PC-3 (cell line): ENCODE data around the gene POU2F1. TPM values are rescaled to one million over a fixed set of nuclear protein-coding genes. Genes with fewer than 3 reads are reported as not detected.
A peak's percentile ranks its signal among the peaks of the same experiment; 100 is the strongest.
"Not testable (repeated sequence)": the region's sequence is repeated elsewhere in the genome, so short reads cannot be mapped to it uniquely, and the experiment has no call there.

Source experiments
- ATAC-seq: fragments of 200-7000 bp; cut with Tn5 transposase; 2 replicates; pipeline ENCODE4 v1.9.1; 2020; ENCODE audit warnings: mild to moderate bottlenecking, moderate library complexity
- BruUV-seq: library from RNA; stranded (reverse); fragments of 400-500 nt; replicated peaks from 2 replicates; lab custom pipeline; 2021; lab: Mats Ljungman, UMichigan
- CTCF ChIA-PET: fragments of 300-600 bp; sonication (Branson Sonifier 250); formaldehyde crosslinking; loops from one replicate; lab custom pipeline; 2022; ENCODE audit warnings: antibody characterized with exemption; lab: Charles Lee
- POLR2A ChIA-PET: fragments of 300-600 bp; sonication (Branson Sonifier 250); formaldehyde crosslinking; loops from one replicate; lab custom pipeline; 2022; ENCODE audit warnings: antibody characterized with exemption; ENCODE audit not compliant: unreplicated experiment; lab: Charles Lee
- DNase-seq: peaks from one replicate; pipeline ENCODE4 v3.0.0-alpha.2; 2015
- H2AFZ ChIP-seq: fragments of 300-600 bp; sonication (generic); 2 replicates; pipeline ENCODE4 v1.6.0; 2016; ENCODE audit warnings: antibody characterized with exemption, low read length
- H3F3A ChIP-seq: fragments of 300-600 bp; sonication (generic); one replicate; pipeline ENCODE4 v1.6.0; 2017; ENCODE audit warnings: antibody characterized with exemption, low read length, control low read depth, mild to moderate bottlenecking; ENCODE audit not compliant: unreplicated experiment
- H3K27ac ChIP-seq: fragments of 300-600 bp; sonication (generic); 2 replicates; pipeline ENCODE4 v1.5.1; 2016; ENCODE audit warnings: mild to moderate bottlenecking, low read length
- H3K27me3 ChIP-seq: fragments of 300-600 bp; sonication (generic); 2 replicates; pipeline ENCODE4 v1.6.1; 2016; ENCODE audit warnings: low read length, mixed read lengths
- H3K36me3 ChIP-seq: fragments of 300-600 bp; sonication (generic); 2 replicates; pipeline ENCODE4 v1.6.1; 2016; ENCODE audit warnings: low read depth, mixed run types, low read length, mixed read lengths
- H3K4me1 ChIP-seq: fragments of 300-600 bp; sonication (generic); 2 replicates; pipeline ENCODE4 v1.5.1; 2016; ENCODE audit warnings: low read length; ENCODE audit not compliant: insufficient read depth
- H3K4me2 ChIP-seq: fragments of 300-600 bp; sonication (generic); 2 replicates; pipeline ENCODE4 v1.6.0; 2016; ENCODE audit warnings: low read length
- H3K4me3 ChIP-seq: fragments of 300-600 bp; sonication (generic); 2 replicates; pipeline ENCODE4 v1.5.1; 2016; ENCODE audit warnings: mild to moderate bottlenecking, low read length, mixed read lengths
- H3K79me2 ChIP-seq: fragments of 300-600 bp; sonication (generic); 2 replicates; pipeline ENCODE4 v1.6.1; 2017; ENCODE audit warnings: low read length, mixed read lengths
- H3K9ac ChIP-seq: fragments of 300-600 bp; sonication (generic); 2 replicates; pipeline ENCODE4 v1.6.0; 2016; ENCODE audit warnings: mild to moderate bottlenecking, low read length
- H3K9me2 ChIP-seq: fragments of 300-600 bp; sonication (generic); replicated peaks from 2 replicates; pipeline ENCODE4 v1.6.1; 2016; ENCODE audit warnings: mixed run types, low read length, mixed read lengths
- H3K9me3 ChIP-seq: fragments of 300-600 bp; sonication (generic); 2 replicates; pipeline ENCODE4 v1.6.1; 2016; ENCODE audit warnings: low read length, mixed read lengths
- H4K20me1 ChIP-seq: fragments of 300-600 bp; sonication (generic); 2 replicates; pipeline ENCODE4 v1.6.1; 2016; ENCODE audit warnings: low read length, mixed read lengths
- CTCF ChIP-seq: fragments of 300-600 bp; sonication (generic); conservative IDR thresholded peaks from 2 replicates; pipeline ENCODE4 v1.5.1; 2017; ENCODE audit warnings: antibody characterized with exemption, low read depth, mild to moderate bottlenecking, low read length
- EZH2 ChIP-seq: fragments of 300-600 bp; sonication (generic); IDR thresholded peaks from one replicate; pipeline ENCODE4 v1.6.1; 2017; ENCODE audit warnings: antibody characterized with exemption, mild to moderate bottlenecking, low read length; ENCODE audit not compliant: unreplicated experiment
- EZH2phosphoT487 ChIP-seq: fragments of 300-600 bp; sonication (generic); IDR thresholded peaks from 2 replicates; pipeline ENCODE4 v1.6.1; 2018; ENCODE audit warnings: mild to moderate bottlenecking, antibody characterized with exemption, low read length, borderline replicate concordance
- intact Hi-C: fragments of 100-400 bp; cut with micrococcal nuclease; formaldehyde crosslinking; loops from 2 replicates; pipeline ENCODE4 v1.9.0; 2023
- total RNA-seq: library from RNA; depleted of rRNA; stranded (reverse); fragments of >200 nt; gene quantifications from 2 replicates; pipeline ENCODE4 v1.2.3, GENCODE V29; 2014

The POU2F1 gene
- total RNA-seq, 1 experiment from 2014 or later, result 8.7 TPM

GRCh38 chr1:167200749-167201148 is 19.9 kb upstream of the POU2F1 start:
- ChIA-PET POLR2A (interaction anchor here (0.6 to 0.7 kb wide), 3 partner anchors 11 to 750 kb away, joined by 3 to 9 read pairs (median 6); no protein-coding TSS in a partner anchor), CTCF (no interaction called here)
- H3K4me1 ChIP-seq, result peaks cover 21% of the 10 kb centered on the region
- intact Hi-C loops, result no loop called here
- TF ChIP-seq CTCF, result no peak
- TF ChIP-seq EZH2phosphoT487, result no peak
- no peak for TF ChIP-seq EZH2
- no peak overlapping the region for H3K4me3 ChIP-seq
- no TSS peak for BruUV-seq
- ATAC-seq (no peak; the same call in 1 of the 2 replicates), DNase-seq (peak; percentile 79)
- no peaks in the 10 kb centered on the region for H3K9me2 ChIP-seq
- H3K9me3 ChIP-seq, result no peaks in the 10 kb centered on the region
- no peaks in the 10 kb centered on the region for H3K79me2 ChIP-seq
- H4K20me1 ChIP-seq, result no peaks in the 10 kb centered on the region
- H3F3A ChIP-seq, result no peaks in the 10 kb centered on the region
- no peaks in the 10 kb centered on the region for H3K36me3 ChIP-seq
- H3K4me2 ChIP-seq, result peak overlapping the region; percentile 79
- peak overlapping the region; percentile 49 for H3K9ac ChIP-seq
- H2AFZ ChIP-seq, result 0 out of 2 replicates have a peak overlapping the region, but pooled peaks have one; percentile 52
- H3K27ac ChIP-seq, result peak overlapping the region; percentile 86
- no peaks in the 10 kb centered on the region for H3K27me3 ChIP-seq

GRCh38 chr1:167202049-167202448 is 18.6 kb upstream of the POU2F1 start:
- Histone ChIP-seq H3K9me2 (no peaks in the 10 kb centered on the region), H3K4me1 (peaks cover 11% of the 10 kb centered on the region), H3F3A (no peaks in the 10 kb centered on the region), H4K20me1 (no peaks in the 10 kb centered on the region), H3K79me2 (no peaks in the 10 kb centered on the region), H3K9ac (no peak overlapping the region), H3K4me3 (no peak overlapping the region), H3K4me2 (no peak overlapping the region), H3K36me3 (no peaks in the 10 kb centered on the region), H2AFZ (no peak overlapping the region), H3K27ac (no peak overlapping the region), H3K9me3 (no peaks in the 10 kb centered on the region), H3K27me3 (no peaks in the 10 kb centered on the region)
- CTCF ChIA-PET, result no interaction called here
- TF ChIP-seq EZH2, result no peak
- TF ChIP-seq CTCF, result no peak
- TF ChIP-seq EZH2phosphoT487, result no peak
- no peak for DNase-seq
- BruUV-seq, result no TSS peak
- intact Hi-C loops, result no loop called here
- no peak for ATAC-seq
- POLR2A ChIA-PET, result no interaction called here

- H3K36me3 ChIP-seq, H2AFZ ChIP-seq, BruUV-seq, H4K20me1 ChIP-seq, H3F3A ChIP-seq, H3K27me3 ChIP-seq, H3K79me2 ChIP-seq, intact Hi-C loops, H3K9ac ChIP-seq, H3K9me2 ChIP-seq, H3K4me3 ChIP-seq, POLR2A ChIA-PET: not testable (repeated sequence)
- Histone ChIP-seq H3K4me1 (peaks cover 11% of the 10 kb centered on the region), H3K27ac (peak overlapping the region; percentile 58), H3K4me2 (peak overlapping the region; percentile 70), H3K9me3 (peaks cover 12% of the 10 kb centered on the region)
- DNase-seq, result peak; percentile 78
- CTCF ChIA-PET, result interaction anchor here (0.6 to 1.2 kb wide), 2 partner anchors 15 to 587 kb away, joined by 3 to 7 read pairs; partner anchors contain the start of gene POU2F1
- peak; percentile 93 for ATAC-seq
Observed at GRCh38 chr1:167205306-167206050, 15.2 kb upstream of the POU2F1 start.
